ENCODE data around the gene FXYD7. TPM values are rescaled to one million over a fixed set of nuclear protein-coding genes. Genes with fewer than 3 reads are reported as not detected.
"Not testable (repeated sequence)": the region's sequence is repeated elsewhere in the genome, so short reads cannot be mapped to it uniquely, and the experiment has no call there.

The FXYD7 gene
- total RNA-seq, 1 donor from 2014 or later = 5.5 TPM

DNA sequence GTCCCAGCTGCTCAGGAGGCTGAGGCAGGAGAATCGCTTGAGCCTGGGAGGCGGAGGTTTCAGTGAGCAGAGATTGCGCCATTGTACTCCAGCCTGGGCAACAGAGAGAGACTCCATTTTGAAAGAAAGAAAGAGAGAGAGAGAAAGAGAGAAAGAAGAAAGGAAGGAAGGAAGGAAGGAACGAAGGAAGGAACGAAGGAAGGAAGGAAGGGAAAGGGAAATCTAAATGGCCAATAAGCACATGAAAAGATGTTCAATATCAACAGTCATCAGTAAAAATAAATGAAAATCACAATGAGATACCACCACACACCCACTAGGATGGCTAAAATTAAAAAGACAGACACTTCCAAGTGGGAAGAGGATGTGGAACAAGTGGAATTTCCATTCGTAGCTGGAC lies 31.2 kb downstream of the FXYD7 start:
- DNase-seq (ENCODE audit: low spot score) (no peak), ATAC-seq (no peak)
- intact Hi-C loops (cut with DNase I) = no loop called here

DNA sequence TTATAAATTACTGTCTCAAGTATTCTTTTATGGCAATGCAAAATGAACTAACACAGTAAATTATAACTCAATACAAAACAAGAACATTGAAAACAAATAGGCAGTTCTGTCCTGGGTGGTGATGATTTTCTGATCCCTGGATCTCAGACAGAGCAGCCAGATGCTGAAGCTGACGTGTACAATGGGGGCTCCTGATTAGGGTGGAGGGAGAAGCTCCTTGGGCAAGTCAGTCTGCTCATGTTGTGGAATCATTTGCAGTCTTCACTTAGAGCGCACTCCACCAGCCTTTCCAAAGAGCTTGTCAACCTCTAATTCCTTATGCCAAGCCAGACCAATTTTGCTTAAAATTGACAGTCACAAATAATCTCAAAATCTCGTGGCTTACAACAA lies 33.1 kb downstream of the FXYD7 start:
- intact Hi-C loops (cut with DNase I) = no loop called here
- no peak for ATAC-seq
- no peak for DNase-seq (ENCODE audit: low spot score)

DNA sequence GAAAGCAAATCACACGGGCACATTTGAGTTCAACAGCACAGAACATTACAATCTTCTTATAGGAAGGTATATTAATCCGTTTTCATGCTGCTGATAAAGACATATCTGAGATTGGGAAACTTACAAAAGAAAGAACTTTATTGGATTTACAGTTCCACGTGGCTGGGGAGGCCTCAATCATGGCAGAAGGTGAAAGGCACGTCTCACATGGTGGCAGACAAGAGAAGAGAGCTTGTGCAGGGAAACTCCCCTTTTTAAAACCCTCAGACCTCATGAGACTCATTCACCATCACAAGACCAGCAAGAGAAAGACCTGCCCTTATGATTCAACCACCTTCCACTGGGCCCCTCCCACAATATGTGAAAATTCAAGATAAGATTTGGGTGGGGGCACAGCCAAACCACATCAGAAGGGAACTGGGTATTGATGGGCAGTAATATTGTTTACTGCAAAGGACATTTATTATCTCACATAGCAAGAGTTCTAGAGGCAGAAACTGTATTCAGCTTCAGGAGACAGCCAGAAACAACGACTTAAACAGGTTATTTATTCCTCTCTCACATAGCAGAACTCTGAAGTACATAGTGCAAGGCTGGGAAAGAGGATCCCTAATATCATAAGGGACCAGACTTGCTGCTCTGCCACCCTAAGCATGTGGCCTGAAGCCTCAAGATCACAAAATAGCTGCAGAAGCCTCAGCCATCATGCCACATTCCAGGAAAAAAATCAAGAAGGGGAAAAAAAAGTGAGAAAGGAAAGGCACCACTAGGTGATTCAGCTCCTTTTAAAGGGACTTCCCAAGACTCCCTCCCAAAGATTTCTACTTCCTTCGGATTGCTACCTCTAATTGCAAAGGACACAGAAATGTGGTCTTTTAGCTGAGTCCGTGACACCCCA lies 34.6 kb downstream of the FXYD7 start:
- intact Hi-C loops (cut with DNase I) = no loop called here
- DNase-seq (ENCODE audit: low spot score) = no peak
- ATAC-seq = no peak

DNA sequence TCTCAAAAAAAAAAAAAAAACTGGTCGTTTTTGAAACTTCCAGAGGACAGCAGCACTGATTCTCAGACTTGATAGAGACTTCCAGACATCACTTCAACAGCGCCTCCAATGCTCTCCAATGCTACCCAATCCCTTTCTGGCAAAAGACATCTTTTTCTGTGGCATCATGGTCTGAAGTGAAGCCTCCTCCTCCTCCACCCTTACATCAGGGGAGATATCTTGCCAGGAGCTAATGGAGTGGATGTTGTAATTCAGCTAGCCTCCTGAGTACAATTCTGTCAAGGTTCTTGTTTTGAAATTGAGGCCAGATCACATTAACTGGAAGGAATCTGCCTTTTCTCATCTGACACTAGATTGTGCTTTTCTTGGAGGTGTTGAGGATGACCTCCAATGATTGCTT lies 35.6 kb downstream of the FXYD7 start:
- intact Hi-C loops (cut with DNase I) = no loop called here
- DNase-seq (ENCODE audit: low spot score) = no peak
- ATAC-seq = peak; percentile 86

DNA sequence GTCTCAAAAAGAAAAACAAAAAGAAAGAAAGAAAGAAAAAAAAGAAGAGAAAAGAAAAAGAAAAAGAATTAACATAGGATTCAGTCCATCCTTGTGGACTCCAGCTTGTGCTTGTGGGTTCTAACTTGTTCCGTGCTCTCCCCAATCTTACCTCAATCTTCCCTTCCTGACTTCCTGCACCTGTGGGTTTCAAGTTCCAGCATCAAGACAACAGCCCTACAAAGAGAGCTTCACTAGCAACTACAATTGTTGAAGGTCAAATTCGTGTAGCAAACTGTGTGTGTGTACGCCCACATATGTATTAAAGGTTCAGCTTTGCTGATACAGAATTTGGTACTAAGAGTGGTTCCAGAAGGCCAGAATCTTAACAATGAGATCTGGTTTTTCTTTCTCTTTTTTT lies 36.8 kb downstream of the FXYD7 start:
- intact Hi-C loops (cut with DNase I) = no loop called here
- DNase-seq (ENCODE audit: low spot score) = no peak
- no peak for ATAC-seq

DNA sequence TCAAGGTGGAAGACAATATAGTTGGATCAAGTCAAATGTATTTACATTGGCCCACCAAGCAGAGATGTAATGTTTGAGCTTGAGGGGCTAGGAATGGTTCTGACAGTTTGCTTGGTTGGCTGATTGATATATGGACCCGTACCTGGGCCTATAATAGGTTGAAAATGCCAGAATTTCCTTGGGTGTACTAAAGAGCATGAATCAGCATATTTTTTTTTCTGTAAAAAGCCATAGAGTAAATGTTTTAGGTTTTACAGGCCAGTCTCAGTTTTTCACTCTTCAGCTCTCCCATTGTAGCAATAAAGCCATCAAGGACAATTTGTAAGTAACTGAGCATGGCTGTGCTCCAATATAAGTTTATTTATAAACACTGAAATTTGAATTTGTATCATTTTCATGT lies 38.3 kb downstream of the FXYD7 start:
- no peak for DNase-seq (ENCODE audit: low spot score)
- ATAC-seq = no peak
- intact Hi-C loops (cut with DNase I) = no loop called here

GRCh38 chr19:35184267-35184666 lies 41.2 kb downstream of the FXYD7 start:
- ATAC-seq = no peak
- DNase-seq (ENCODE audit: low spot score) = no peak
- intact Hi-C loops (cut with DNase I) = no loop called here

DNA sequence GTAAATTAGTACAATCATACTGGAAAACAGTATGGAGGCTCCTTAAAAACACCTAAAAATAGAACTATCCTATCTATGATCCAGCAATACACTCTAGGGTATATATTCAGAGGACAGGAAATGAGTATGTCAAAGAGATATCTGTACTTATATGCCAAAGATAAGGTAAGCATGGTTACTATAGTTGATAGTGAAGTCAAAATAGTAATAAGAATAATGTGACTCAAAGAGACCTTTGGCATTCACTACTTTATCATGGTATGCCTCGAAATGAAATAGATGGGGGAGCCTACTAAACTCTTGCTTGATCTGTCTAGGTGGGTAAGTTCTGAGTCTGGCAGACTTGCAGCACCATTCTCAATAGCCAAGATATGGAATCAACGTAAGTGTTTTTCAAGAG lies 41.8 kb downstream of the FXYD7 start:
- DNase-seq (ENCODE audit: low spot score) = no peak
- intact Hi-C loops (cut with DNase I) = no loop called here
- ATAC-seq = no peak

- intact Hi-C loops (cut with DNase I) = no loop called here
- ATAC-seq (no peak), DNase-seq (ENCODE audit: low spot score) (no peak)
Observed at GRCh38 chr19:35194012-35194984, 51.2 kb downstream of the FXYD7 start.

DNA sequence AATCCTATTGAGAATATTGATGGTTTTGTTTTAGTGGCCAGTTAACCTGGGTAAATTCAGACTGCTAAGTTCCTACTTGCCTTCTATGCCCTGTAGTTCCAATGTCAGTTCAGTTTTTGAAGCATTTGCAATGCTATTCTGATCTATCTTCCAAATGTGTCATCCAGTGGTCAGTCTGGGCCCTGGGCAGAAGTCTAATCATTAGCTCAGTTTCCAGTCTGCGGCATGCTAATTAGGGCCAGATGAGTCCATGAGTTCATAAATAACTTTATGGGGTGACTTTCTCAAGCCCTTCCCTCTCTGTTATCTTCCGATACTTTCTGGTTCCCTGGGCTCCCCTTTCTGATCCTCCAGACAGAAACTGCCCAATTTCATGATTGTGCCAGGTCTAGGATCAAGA lies 52.8 kb downstream of the FXYD7 start:
- DNase-seq (ENCODE audit: low spot score) (no peak), ATAC-seq (no peak)
- intact Hi-C loops (cut with DNase I) = no loop called here

GRCh38 chr19:35196861-35197260 lies 53.8 kb downstream of the FXYD7 start:
- DNase-seq (ENCODE audit: low spot score); ATAC-seq; intact Hi-C loops (cut with DNase I): not testable (repeated sequence)

DNA sequence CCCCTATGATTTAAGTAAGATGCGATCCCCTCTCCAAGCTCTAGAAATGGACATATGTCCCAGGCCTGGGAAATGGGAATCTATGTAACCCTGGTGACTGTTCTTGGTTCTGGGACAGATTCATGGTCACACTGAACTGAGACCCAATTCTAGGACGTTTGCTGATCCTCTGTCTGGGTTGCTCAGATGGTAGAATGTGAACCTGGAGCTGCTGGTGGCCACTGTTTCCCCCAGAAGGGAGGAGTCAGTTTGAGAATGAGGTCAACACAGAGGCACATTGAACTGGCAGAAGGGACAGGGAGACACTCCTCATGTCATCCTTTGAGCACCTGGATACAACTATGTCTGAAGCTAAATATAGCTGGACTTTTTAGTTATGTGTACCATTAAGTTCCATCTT lies 56.4 kb downstream of the FXYD7 start:
- intact Hi-C loops (cut with DNase I) = no loop called here
- ATAC-seq (no peak), DNase-seq (ENCODE audit: low spot score) (no peak)

GRCh38 chr19:35202722-35203688 lies 60.0 kb downstream of the FXYD7 start:
- DNase-seq (ENCODE audit: low spot score) (no peak), ATAC-seq (no peak)
- intact Hi-C loops (cut with DNase I) = no loop called here

Other genes starting within 250 kb of the FXYD7 start
- 6.2 TPM for gene ZNF30, start 216.4 kb upstream of the FXYD7 start, total RNA-seq
- gene ZNF792, start 179.0 kb upstream of the FXYD7 start, total RNA-seq = 9.0 TPM
- 81.2 TPM for gene GRAMD1A, start 142.9 kb upstream of the FXYD7 start, total RNA-seq
- 13.8 TPM for gene SCN1B, start 112.8 kb upstream of the FXYD7 start, total RNA-seq
- 1.1 TPM for gene HPN, start 101.5 kb upstream of the FXYD7 start, total RNA-seq
- gene FXYD3, start 27.4 kb upstream of the FXYD7 start, total RNA-seq = 24.1 TPM
- gene LGI4, start 8.2 kb upstream of the FXYD7 start, total RNA-seq = 244 TPM
- 460 TPM for gene FXYD1, start 4.4 kb upstream of the FXYD7 start, total RNA-seq
- gene FXYD5, start 11.5 kb downstream of the FXYD7 start, total RNA-seq = 92.9 TPM
- 0.31 TPM for gene FAM187B, start 85.5 kb downstream of the FXYD7 start, total RNA-seq
- gene LSR, start 105.7 kb downstream of the FXYD7 start, total RNA-seq = 9.3 TPM
- 137 TPM for gene USF2, start 125.7 kb downstream of the FXYD7 start, total RNA-seq
- 8.9 TPM for gene HAMP, start 139.3 kb downstream of the FXYD7 start, total RNA-seq
- 82.2 TPM for gene MAG, start 148.9 kb downstream of the FXYD7 start, total RNA-seq
- gene CD22, start 185.9 kb downstream of the FXYD7 start, total RNA-seq = 23.8 TPM
- gene FFAR1, start 204.6 kb downstream of the FXYD7 start, total RNA-seq = not detected
- 0.76 TPM for gene FFAR3, start 215.2 kb downstream of the FXYD7 start, total RNA-seq
- 0.58 TPM for gene GPR42, start 227.8 kb downstream of the FXYD7 start, total RNA-seq

Measured in sciatic nerve (tissue), 2 donors.